GM23338 (cell line): ENCODE results near the gene VIPAS39. TPM values are rescaled to one million over a fixed set of nuclear protein-coding genes. Genes with fewer than 3 reads are reported as not detected.

Experiments
- ATAC-seq: fragments of 200-7000 bp; cut with Tn5 transposase; 3 replicates; pipeline ENCODE4 v1.9.1; 2020
- DNase-seq: peaks from one replicate; pipeline ENCODE4 v3.0.0-alpha.2; 2015; ENCODE audit warnings: low spot score
- H2AFZ ChIP-seq: fragments of 200-600 bp; sonication (generic); 2 replicates; pipeline ENCODE4 v1.8.0; 2016; ENCODE audit warnings: antibody characterized with exemption, mild to moderate bottlenecking, moderate library complexity
- H3F3A ChIP-seq: fragments of 200-600 bp; sonication (generic); replicated peaks from 2 replicates; pipeline ENCODE4 v1.8.0; 2017; ENCODE audit warnings: antibody characterized with exemption, mixed run types, low read depth
- H3K27ac ChIP-seq: fragments of 200-600 bp; sonication (generic); 2 replicates; pipeline ENCODE4 v1.6.1; 2016; ENCODE audit warnings: low read depth
- H3K27me3 ChIP-seq: fragments of 200-600 bp; sonication (generic); 2 replicates; pipeline ENCODE4 v1.8.0; 2016; ENCODE audit warnings: mild to moderate bottlenecking, mixed run types, moderate library complexity; ENCODE audit not compliant: insufficient read depth
- H3K36me3 ChIP-seq: fragments of 200-600 bp; sonication (generic); 2 replicates; pipeline ENCODE4 v1.8.0; 2016; ENCODE audit warnings: mild to moderate bottlenecking; ENCODE audit not compliant: insufficient read depth
- H3K4me1 ChIP-seq: fragments of 200-600 bp; sonication (generic); 2 replicates; pipeline ENCODE4 v1.8.0; 2016; ENCODE audit warnings: mild to moderate bottlenecking, moderate library complexity; ENCODE audit not compliant: insufficient read depth
- H3K4me2 ChIP-seq: fragments of 200-600 bp; sonication (generic); 2 replicates; pipeline ENCODE4 v1.7.1; 2017; ENCODE audit warnings: mixed run types
- H3K4me3 ChIP-seq: fragments of 200-600 bp; sonication (generic); 2 replicates; pipeline ENCODE4 v1.6.1; 2016; ENCODE audit warnings: mixed run types
- H3K79me2 ChIP-seq: fragments of 200-600 bp; sonication (generic); replicated peaks from 2 replicates; pipeline ENCODE4 v1.8.0; 2017; ENCODE audit warnings: mild to moderate bottlenecking; ENCODE audit not compliant: insufficient read depth
- H3K9me2 ChIP-seq: fragments of 200-600 bp; sonication (generic); 2 replicates; pipeline ENCODE4 v1.8.0; 2017; ENCODE audit not compliant: insufficient read depth
- H4K20me1 ChIP-seq: fragments of 200-600 bp; sonication (generic); replicated peaks from 2 replicates; pipeline ENCODE4 v1.8.0; 2017; ENCODE audit warnings: mild to moderate bottlenecking; ENCODE audit not compliant: insufficient read depth
- H3K27ac Mint-ChIP-seq: 2 replicates; pipeline ENCODE4 v1.8.0; 2020; ENCODE audit warnings: inconsistent platforms, mild to moderate bottlenecking, moderate library complexity, mixed read lengths
- H3K27me3 Mint-ChIP-seq: 3 replicates; pipeline ENCODE4 v1.8.0; 2022; ENCODE audit warnings: low read depth, mild to moderate bottlenecking, moderate library complexity, mixed read lengths, inconsistent platforms; ENCODE audit not compliant: insufficient read depth, poor library complexity
- H3K36me3 Mint-ChIP-seq: 3 replicates; pipeline ENCODE4 v1.8.0; 2021; ENCODE audit warnings: low read depth, mild to moderate bottlenecking, inconsistent platforms, moderate library complexity, mixed read lengths
- H3K4me1 Mint-ChIP-seq: 3 replicates; pipeline ENCODE4 v1.8.0; 2020; ENCODE audit warnings: mild to moderate bottlenecking, inconsistent platforms, mixed read lengths
- H3K4me3 Mint-ChIP-seq: 3 replicates; pipeline ENCODE4 v1.8.0; 2021; ENCODE audit warnings: moderate library complexity, mild to moderate bottlenecking, inconsistent platforms, mixed read lengths
- H3K9me3 Mint-ChIP-seq: 3 replicates; pipeline ENCODE4 v1.8.0; 2020; ENCODE audit warnings: moderate library complexity, mild to moderate bottlenecking, inconsistent platforms, mixed read lengths
- CTCF ChIP-seq, 2 experiments: fragments of 200-600 bp in 1 of 2; sonication (generic) in 1 of 2; conservative IDR thresholded peaks; 2 replicates each; pipeline versions ENCODE4 v1.5.1 to v1.6.1; 2016 to 2017; ENCODE audit warnings: antibody characterized with exemption in 2 of 2, low read depth in 2 of 2, mild to moderate bottlenecking in 2 of 2, moderate library complexity in 1 of 2
- EZH2 ChIP-seq: fragments of 200-600 bp; sonication (generic); IDR thresholded peaks from one replicate; pipeline ENCODE4 v1.8.0; 2017; ENCODE audit warnings: antibody characterized with exemption, mild to moderate bottlenecking, low read depth; ENCODE audit not compliant: unreplicated experiment
- EZH2phosphoT487 ChIP-seq: fragments of 200-600 bp; sonication (generic); IDR thresholded peaks from one replicate; pipeline ENCODE4 v1.8.1; 2018; ENCODE audit warnings: antibody characterized with exemption; ENCODE audit not compliant: unreplicated experiment
- JUNB ChIP-seq: IDR thresholded peaks from one replicate; pipeline ENCODE4 v1.6.1; 2016; ENCODE audit warnings: antibody characterized with exemption; ENCODE audit not compliant: unreplicated experiment
- NANOG ChIP-seq: IDR thresholded peaks from 2 replicates; pipeline ENCODE4 v1.6.1; 2016; ENCODE audit warnings: antibody characterized with exemption, borderline replicate concordance
- ZNF114 ChIP-seq: fragments of 250-450 bp; sonication (Bioruptor Pico); IDR thresholded peaks from 2 replicates; pipeline ENCODE4 v1.5.0; 2020; ENCODE audit warnings: mild to moderate bottlenecking, moderate library complexity
- ZNF331 ChIP-seq: fragments of 250-450 bp; sonication (Bioruptor Pico); IDR thresholded peaks from 2 replicates; pipeline ENCODE4 v1.5.0; 2020; ENCODE audit warnings: low read depth, mild to moderate bottlenecking, moderate library complexity
- polyA plus RNA-seq: library from polyadenylated mRNA; unstranded; fragments of >200 nt; fragmentation: Nextera tagmentation; extraction: Ambion mirVana; gene quantifications from 2 replicates; pipeline ENCODE4 v1.2.1, GENCODE V29; 2016
- total RNA-seq: library from RNA; depleted of rRNA; stranded (reverse); fragments of >200 nt; shearing (Covaris generic); gene quantifications from 2 replicates; pipeline ENCODE4 v1.2.3, GENCODE V29; 2014
- TF ChIP-seq, protein P1 (sequence below): IDR thresholded peaks from one replicate; pipeline ENCODE4 v1.6.1; 2018; ENCODE audit warnings: antibody characterized with exemption; ENCODE audit not compliant: unreplicated experiment
- TF ChIP-seq, protein P2 (sequence below): IDR thresholded peaks from 2 replicates; pipeline ENCODE4 v1.6.1; 2016; ENCODE audit warnings: antibody characterized with exemption

Gene VIPAS39
- total and polyA plus RNA-seq, 2 experiments from 2014 or later = 9.4 to 21.8 TPM

DNA sequence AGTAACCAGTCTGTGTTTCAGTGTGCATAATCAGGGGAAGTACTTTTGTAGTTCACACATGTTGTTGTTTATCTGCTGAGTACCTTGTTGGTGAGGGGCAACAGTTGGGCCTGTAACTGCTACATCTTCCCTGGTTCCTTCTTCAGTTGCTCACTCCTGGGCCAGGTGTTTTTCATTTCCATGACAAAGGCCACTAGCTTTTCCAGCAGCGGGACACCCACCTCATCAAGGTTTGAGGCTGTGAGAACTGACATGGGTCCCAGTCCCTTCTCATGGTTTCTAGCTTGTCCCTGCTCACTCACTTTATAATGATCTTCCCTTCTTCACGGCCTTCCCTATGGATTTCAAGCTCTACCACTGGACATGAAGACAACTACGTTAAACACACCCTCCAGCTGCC lies 32.5 kb downstream of the VIPAS39 start (continued):
- TF ChIP-seq, protein P1, sequence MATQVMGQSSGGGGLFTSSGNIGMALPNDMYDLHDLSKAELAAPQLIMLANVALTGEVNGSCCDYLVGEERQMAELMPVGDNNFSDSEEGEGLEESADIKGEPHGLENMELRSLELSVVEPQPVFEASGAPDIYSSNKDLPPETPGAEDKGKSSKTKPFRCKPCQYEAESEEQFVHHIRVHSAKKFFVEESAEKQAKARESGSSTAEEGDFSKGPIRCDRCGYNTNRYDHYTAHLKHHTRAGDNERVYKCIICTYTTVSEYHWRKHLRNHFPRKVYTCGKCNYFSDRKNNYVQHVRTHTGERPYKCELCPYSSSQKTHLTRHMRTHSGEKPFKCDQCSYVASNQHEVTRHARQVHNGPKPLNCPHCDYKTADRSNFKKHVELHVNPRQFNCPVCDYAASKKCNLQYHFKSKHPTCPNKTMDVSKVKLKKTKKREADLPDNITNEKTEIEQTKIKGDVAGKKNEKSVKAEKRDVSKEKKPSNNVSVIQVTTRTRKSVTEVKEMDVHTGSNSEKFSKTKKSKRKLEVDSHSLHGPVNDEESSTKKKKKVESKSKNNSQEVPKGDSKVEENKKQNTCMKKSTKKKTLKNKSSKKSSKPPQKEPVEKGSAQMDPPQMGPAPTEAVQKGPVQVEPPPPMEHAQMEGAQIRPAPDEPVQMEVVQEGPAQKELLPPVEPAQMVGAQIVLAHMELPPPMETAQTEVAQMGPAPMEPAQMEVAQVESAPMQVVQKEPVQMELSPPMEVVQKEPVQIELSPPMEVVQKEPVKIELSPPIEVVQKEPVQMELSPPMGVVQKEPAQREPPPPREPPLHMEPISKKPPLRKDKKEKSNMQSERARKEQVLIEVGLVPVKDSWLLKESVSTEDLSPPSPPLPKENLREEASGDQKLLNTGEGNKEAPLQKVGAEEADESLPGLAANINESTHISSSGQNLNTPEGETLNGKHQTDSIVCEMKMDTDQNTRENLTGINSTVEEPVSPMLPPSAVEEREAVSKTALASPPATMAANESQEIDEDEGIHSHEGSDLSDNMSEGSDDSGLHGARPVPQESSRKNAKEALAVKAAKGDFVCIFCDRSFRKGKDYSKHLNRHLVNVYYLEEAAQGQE = no peak
- no peak for TF ChIP-seq ZNF114

GRCh38 chr14:77423423-77423822 lies 34.0 kb downstream of the VIPAS39 start, which contains the start of gene NOXRED1:
NOXRED1 (minus strand) TSS chr14:77423523; CDS start chr14:77422889, 634 bp downstream.
- peaks cover 10% of the 10 kb centered on the region for H3K4me1 Mint-ChIP-seq
- no peaks in the 10 kb centered on the region for H4K20me1 ChIP-seq
- no peaks in the 10 kb centered on the region for H3K27me3 Mint-ChIP-seq
- H3K79me2 ChIP-seq = no peaks in the 10 kb centered on the region
- DNase-seq = no peak
- no peak within 1 kb of the TSS for H3K27ac Mint-ChIP-seq
- no peak within 1 kb of the TSS for H2AFZ ChIP-seq
- H3K4me2 ChIP-seq = 0 out of 2 replicates have a peak within 1 kb of the TSS, but pooled peaks have one; percentile 51
- H3K4me3 Mint-ChIP-seq = no peak within 1 kb of the TSS
- no peaks in the 10 kb centered on the region for H3K9me2 ChIP-seq
- H3K27me3 ChIP-seq = no peaks in the 10 kb centered on the region
- peaks cover 52% of the 10 kb centered on the region for H3K36me3 Mint-ChIP-seq
- no peak for ATAC-seq
- no peaks in the 10 kb centered on the region for H3F3A ChIP-seq
- H3K9me3 Mint-ChIP-seq = peaks cover 18% of the 10 kb centered on the region
- no peak within 1 kb of the TSS for H3K4me3 ChIP-seq
- no peak within 1 kb of the TSS for H3K27ac ChIP-seq
- H3K4me1 ChIP-seq = peaks cover 11% of the 10 kb centered on the region; the same call in 1 of the 2 replicates
- peaks cover 5% of the 10 kb centered on the region; the same call in 1 of the 2 replicates for H3K36me3 ChIP-seq
- TF ChIP-seq, protein P2, sequence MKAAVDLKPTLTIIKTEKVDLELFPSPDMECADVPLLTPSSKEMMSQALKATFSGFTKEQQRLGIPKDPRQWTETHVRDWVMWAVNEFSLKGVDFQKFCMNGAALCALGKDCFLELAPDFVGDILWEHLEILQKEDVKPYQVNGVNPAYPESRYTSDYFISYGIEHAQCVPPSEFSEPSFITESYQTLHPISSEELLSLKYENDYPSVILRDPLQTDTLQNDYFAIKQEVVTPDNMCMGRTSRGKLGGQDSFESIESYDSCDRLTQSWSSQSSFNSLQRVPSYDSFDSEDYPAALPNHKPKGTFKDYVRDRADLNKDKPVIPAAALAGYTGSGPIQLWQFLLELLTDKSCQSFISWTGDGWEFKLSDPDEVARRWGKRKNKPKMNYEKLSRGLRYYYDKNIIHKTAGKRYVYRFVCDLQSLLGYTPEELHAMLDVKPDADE = no peak
- TF ChIP-seq EZH2phosphoT487 = no peak
- TF ChIP-seq EZH2 = no peak
- no peak for TF ChIP-seq CTCF (conservative IDR thresholded peaks at IDR 0.05; ENCODE audit: low read depth in 2 of 2)
- TF ChIP-seq ZNF114 = no peak
- TF ChIP-seq ZNF331 = no peak
- no peak for TF ChIP-seq NANOG
- TF ChIP-seq JUNB = no peak
- TF ChIP-seq, protein P1 = no peak
